Esophagus muscularis mucosa (tissue), 4 donors: ENCODE measurements around the gene ZNF112.

ENCODE experiments used
- CTCF ChIP-seq, 3 experiments: fragments of 200-600 bp in 2 of 3; fragments of 450-650 bp in 1 of 3; sonication (generic) in 2 of 3; IDR thresholded peaks; one replicate each; pipeline ENCODE4 v1.5.1; 2017 to 2019; ENCODE audit warnings: antibody characterized with exemption in 3 of 3, mild to moderate bottlenecking in 2 of 3, moderate library complexity in 1 of 3
- EP300 ChIP-seq: sonication (generic); formaldehyde crosslinking; IDR thresholded peaks from one replicate; pipeline ENCODE4 v1.6.1; 2017; ENCODE audit warnings: antibody characterized with exemption
- POLR2AphosphoS5 ChIP-seq, 2 donors: sonication (generic); formaldehyde crosslinking; IDR thresholded peaks; one replicate each; pipeline ENCODE4 v1.6.1; 2017; ENCODE audit warnings: antibody characterized with exemption in 2 of 2

GRCh38 chr19:44280916-44281315 lies 75.6 kb downstream of the ZNF112 start:
- TF ChIP-seq CTCF (IDR thresholded peaks at IDR 0.05) (no peak), POLR2AphosphoS5 (IDR thresholded peaks at IDR 0.05) (no peak), EP300 (no peak)
